Activated naive CD4-positive, alpha-beta T cell treated with anti-CD3 and anti-CD28 coated beads, Interleukin-2, amount 50 U/mL, for 72 hours (primary cell): ENCODE data around the gene TLR8. TPM values are rescaled to one million over a fixed set of nuclear protein-coding genes. Genes with fewer than 3 reads are reported as not detected.

Experiments
- ATAC-seq, 2 donors: fragments of 150-1000 bp; cut with Tn5 transposase; 2 replicates each; pipeline ENCODE4 v1.10.0; 2021; ENCODE audit warnings: mild to moderate bottlenecking in 2 of 2, moderate library complexity in 2 of 2
- DNase-seq, 2 donors: peaks; one replicate each; pipeline ENCODE4 v3.0.0; 2021 to 2022; ENCODE audit warnings: low spot score in 2 of 2
- H3K27ac Mint-ChIP-seq, 2 donors: one replicate each; pipeline ENCODE4 v1.8.0; 2022; ENCODE audit warnings: mild to moderate bottlenecking in 2 of 2, mixed read lengths in 2 of 2
- H3K36me3 Mint-ChIP-seq, 2 donors: one replicate each; pipeline ENCODE4 v1.8.0; 2022; ENCODE audit warnings: mixed read lengths in 2 of 2
- H3K9me3 Mint-ChIP-seq, 2 donors: one replicate each; pipeline ENCODE4 v1.8.0; 2022; ENCODE audit warnings: mixed read lengths in 2 of 2
- total RNA-seq, 2 donors: library from RNA; stranded (reverse); gene quantifications; one replicate each; pipeline ENCODE4 v1.2.3, GENCODE V29; 2022

The TLR8 gene
- not detected for total RNA-seq

DNA sequence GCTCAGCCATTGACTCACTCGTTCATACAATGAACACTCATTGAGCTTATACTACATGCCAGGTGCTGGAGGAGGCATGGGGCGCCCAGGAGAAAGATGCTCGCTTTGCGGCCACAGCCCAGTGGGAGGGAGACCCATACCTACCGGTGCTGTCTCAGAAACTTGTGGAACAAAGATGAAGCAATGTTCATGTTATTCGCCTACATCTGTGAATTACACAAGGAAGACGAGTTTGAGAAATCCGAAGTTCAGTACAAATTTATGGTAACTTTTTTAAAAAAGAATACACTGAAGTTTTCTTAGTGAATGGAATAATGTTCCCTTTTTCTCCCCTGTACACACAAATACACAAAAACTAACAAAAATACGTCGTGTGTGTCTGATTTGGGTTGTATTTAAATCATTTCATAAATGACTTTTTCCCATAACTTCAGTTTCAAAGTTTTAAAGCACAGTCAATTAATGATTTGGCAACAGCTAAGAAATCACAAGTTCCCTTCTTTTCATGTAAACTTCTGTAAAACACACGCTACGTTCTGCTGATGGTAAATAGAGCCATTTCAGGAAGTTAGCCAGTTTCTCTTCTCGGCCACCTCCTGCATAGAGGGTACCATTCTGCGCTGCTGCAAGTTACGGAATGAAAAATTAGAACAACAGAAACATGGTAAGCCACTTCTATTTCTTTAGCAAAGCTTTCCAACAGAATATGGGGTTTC lies at the start of gene TLR8:
TLR8 (plus strand) TSS at position 575 of the 716 bp plus-strand sequence; CDS start at position 662, 87 bp downstream.
- no peaks in the 10 kb centered on the region for H3K9me3 Mint-ChIP-seq
- no peaks in the 10 kb centered on the region for H3K36me3 Mint-ChIP-seq
- no peak within 1 kb of the TSS for H3K27ac Mint-ChIP-seq

DNA sequence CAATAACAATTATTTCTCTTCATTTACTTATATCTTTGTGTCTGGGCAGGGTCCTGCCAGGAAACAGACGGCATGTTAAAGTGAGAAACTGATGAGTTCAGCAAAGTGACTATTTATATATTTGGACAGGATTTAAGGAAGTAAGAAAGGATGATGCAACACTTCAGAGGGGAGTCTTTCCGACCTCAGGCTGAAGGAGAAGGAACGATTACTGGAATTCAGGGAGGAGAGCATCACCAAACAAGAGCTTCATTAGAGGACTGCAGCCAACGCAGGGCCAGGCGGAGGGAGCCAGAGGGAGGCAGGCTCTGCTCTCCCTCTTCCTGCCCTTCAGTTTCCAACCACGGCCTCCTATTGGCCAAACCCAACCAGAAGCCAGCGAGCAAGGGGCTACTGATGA lies 41.1 kb upstream of the TLR8 start:
- no peak for ATAC-seq
- no peak overlapping the region for H3K27ac Mint-ChIP-seq
- no peaks in the 10 kb centered on the region for H3K36me3 Mint-ChIP-seq
- DNase-seq, result no peak
- H3K9me3 Mint-ChIP-seq, result no peaks in the 10 kb centered on the region

More for the DNA sequence above, at the start of gene TLR8:
- DNase-seq (no peak), ATAC-seq (no peak)

DNA sequence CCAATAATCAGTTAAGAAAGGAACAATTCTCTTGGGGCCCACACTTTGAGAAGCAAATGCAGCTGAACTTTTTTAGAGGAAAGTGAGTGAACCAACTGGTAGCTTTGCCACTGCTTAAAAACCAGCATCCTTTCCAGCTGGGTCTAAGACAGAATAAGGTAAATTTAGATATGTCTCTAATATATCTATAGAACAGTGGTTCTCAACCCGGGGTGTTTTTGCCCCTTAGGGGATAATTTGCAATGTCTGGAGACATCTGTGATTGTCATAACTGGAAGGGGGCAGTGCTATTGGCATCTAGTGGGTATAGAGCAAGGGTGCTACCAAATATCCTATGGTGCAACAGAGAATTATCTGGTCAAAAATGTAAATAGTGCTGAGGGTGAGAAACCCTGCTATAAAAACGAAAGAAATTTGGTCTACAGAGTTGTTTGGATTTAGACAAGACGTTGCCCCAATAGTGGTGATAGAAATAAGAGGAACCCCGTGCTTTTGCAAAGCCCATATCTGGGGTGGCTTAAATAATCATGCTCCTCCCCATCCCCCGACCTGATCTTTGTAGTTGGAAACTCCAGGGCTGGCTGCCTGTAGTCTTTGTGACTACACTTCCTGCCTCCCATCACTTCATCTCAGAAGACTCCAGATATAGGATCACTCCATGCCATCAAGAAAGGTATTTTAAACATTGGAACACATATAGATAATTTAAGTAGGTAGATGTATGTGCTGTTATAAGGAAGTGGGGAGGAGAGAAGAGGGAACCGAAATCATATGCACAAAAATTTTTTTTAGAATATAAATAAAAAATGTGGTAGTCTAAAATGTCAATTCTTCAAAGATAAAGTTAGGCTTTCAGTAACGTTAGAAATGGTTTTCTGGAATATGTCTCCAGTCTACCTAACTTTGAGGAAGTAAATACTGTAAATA lies 39.7 kb upstream of the TLR8 start, which contains the start of gene TLR7:
TLR7 (plus strand) TSS at position 622 of the 927 bp plus-strand sequence. CDS start 507 bp downstream, outside the sequence.
- ATAC-seq, result no peak
- no peaks in the 10 kb centered on the region for H3K9me3 Mint-ChIP-seq
- no peak within 1 kb of the TSS for H3K27ac Mint-ChIP-seq
- DNase-seq, result no peak
- no peaks in the 10 kb centered on the region for H3K36me3 Mint-ChIP-seq

GRCh38 chrX:12867685-12868084 lies 38.7 kb upstream of the TLR8 start:
- Mint-ChIP-seq H3K36me3 (no peaks in the 10 kb centered on the region), H3K9me3 (no peaks in the 10 kb centered on the region), H3K27ac (no peak overlapping the region)
- ATAC-seq (no peak), DNase-seq (no peak)

- Mint-ChIP-seq H3K9me3 (no peaks in the 10 kb centered on the region), H3K36me3 (no peaks in the 10 kb centered on the region), H3K27ac (no peak overlapping the region)
- ATAC-seq (no peak), DNase-seq (no peak)
These were observed 37.7 kb upstream of the TLR8 start for GRCh38 chrX:12868747-12869146.

GRCh38 chrX:12871257-12871656 lies 35.2 kb upstream of the TLR8 start:
- ATAC-seq (no peak), DNase-seq (no peak)
- Mint-ChIP-seq H3K27ac (no peak overlapping the region), H3K36me3 (no peaks in the 10 kb centered on the region), H3K9me3 (no peaks in the 10 kb centered on the region)

- Mint-ChIP-seq H3K27ac (no peak overlapping the region), H3K36me3 (no peaks in the 10 kb centered on the region), H3K9me3 (no peaks in the 10 kb centered on the region)
- no peak for ATAC-seq
- no peak for DNase-seq
These were observed 33.7 kb upstream of the TLR8 start for GRCh38 chrX:12872741-12873140.

DNA sequence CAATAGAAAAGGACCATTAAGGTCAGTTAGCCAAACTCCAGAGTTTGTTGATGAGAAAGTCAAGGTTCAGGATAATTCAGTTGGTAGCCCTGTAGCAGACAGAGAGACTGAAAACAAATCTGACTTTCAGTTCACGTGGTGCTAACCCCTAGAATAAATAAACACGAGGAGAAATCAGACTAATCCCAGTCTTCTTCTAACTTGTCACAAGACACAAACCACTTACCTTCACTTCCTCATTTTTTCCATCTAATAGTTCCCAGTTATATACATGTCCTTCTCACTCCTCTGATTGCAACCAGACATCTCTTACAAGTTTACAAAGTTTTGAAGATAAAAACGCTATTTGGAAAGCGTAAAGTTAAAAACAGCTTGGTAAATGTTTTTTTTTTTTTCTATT lies 31.8 kb upstream of the TLR8 start:
- Mint-ChIP-seq H3K36me3 (no peaks in the 10 kb centered on the region), H3K9me3 (no peaks in the 10 kb centered on the region), H3K27ac (no peak overlapping the region)
- DNase-seq (no peak), ATAC-seq (no peak)

DNA sequence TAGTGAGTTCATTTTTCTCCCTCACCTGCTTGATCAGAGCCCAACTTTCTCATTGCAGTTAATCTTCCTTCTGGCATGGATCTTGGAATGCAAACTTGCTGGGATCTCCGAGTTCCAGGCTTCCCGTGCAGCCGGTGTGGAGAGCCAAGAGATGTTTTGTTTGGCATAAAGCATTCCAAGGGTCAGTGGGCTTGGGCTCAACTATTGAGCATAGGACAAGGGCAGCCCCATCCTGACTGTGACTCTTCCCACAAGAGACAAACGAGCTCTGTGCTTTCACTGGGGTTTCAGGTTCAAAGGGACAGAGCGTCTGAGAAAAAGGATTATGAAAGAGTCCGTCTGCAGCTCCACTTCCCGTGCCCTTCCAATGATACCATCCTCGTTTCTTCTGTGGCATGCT lies 29.0 kb upstream of the TLR8 start:
- H3K27ac Mint-ChIP-seq, result no peak overlapping the region
- ATAC-seq (no peak), DNase-seq (no peak)
- H3K9me3 Mint-ChIP-seq, result no peaks in the 10 kb centered on the region
- H3K36me3 Mint-ChIP-seq, result no peaks in the 10 kb centered on the region

- H3K9me3 Mint-ChIP-seq, result no peaks in the 10 kb centered on the region
- no peak for DNase-seq
- no peak overlapping the region for H3K27ac Mint-ChIP-seq
- no peaks in the 10 kb centered on the region for H3K36me3 Mint-ChIP-seq
- no peak for ATAC-seq
These were observed 27.9 kb upstream of the TLR8 start for GRCh38 chrX:12878536-12878935.

- Mint-ChIP-seq H3K36me3 (no peaks in the 10 kb centered on the region), H3K27ac (no peak overlapping the region), H3K9me3 (no peaks in the 10 kb centered on the region)
- ATAC-seq, result no peak
- no peak for DNase-seq
These were observed 24.5 kb upstream of the TLR8 start for GRCh38 chrX:12881914-12882313.

DNA sequence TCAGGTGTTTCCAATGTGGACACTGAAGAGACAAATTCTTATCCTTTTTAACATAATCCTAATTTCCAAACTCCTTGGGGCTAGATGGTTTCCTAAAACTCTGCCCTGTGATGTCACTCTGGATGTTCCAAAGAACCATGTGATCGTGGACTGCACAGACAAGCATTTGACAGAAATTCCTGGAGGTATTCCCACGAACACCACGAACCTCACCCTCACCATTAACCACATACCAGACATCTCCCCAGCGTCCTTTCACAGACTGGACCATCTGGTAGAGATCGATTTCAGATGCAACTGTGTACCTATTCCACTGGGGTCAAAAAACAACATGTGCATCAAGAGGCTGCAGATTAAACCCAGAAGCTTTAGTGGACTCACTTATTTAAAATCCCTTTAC lies 20.9 kb upstream of the TLR8 start:
- no peak for ATAC-seq
- no peak for DNase-seq
- H3K27ac Mint-ChIP-seq, result no peak overlapping the region
- H3K9me3 Mint-ChIP-seq, result no peaks in the 10 kb centered on the region
- H3K36me3 Mint-ChIP-seq, result no peaks in the 10 kb centered on the region

- ATAC-seq (no peak), DNase-seq (no peak)
- no peaks in the 10 kb centered on the region for H3K36me3 Mint-ChIP-seq
- H3K27ac Mint-ChIP-seq, result no peak overlapping the region
- no peaks in the 10 kb centered on the region for H3K9me3 Mint-ChIP-seq
These were observed 19.9 kb upstream of the TLR8 start for GRCh38 chrX:12886545-12886944.

DNA sequence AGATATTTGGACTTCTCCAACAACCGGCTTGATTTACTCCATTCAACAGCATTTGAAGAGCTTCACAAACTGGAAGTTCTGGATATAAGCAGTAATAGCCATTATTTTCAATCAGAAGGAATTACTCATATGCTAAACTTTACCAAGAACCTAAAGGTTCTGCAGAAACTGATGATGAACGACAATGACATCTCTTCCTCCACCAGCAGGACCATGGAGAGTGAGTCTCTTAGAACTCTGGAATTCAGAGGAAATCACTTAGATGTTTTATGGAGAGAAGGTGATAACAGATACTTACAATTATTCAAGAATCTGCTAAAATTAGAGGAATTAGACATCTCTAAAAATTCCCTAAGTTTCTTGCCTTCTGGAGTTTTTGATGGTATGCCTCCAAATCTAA lies 19.3 kb upstream of the TLR8 start:
- H3K36me3 Mint-ChIP-seq, result no peaks in the 10 kb centered on the region
- H3K27ac Mint-ChIP-seq, result no peak overlapping the region

GRCh38 chrX:12887767-12888166 lies 18.7 kb upstream of the TLR8 start:
- no peak for DNase-seq
- ATAC-seq, result peak in 1 of 2 donors; percentile 72
- Mint-ChIP-seq H3K36me3 (no peaks in the 10 kb centered on the region), H3K27ac (no peak overlapping the region), H3K9me3 (no peaks in the 10 kb centered on the region)

More for the DNA sequence above, 19.3 kb upstream of the TLR8 start:
- ATAC-seq (no peak), DNase-seq (no peak)
- no peaks in the 10 kb centered on the region for H3K9me3 Mint-ChIP-seq

GRCh38 chrX:12890467-12890866 lies 16.0 kb upstream of the TLR8 start:
- no peak for DNase-seq
- Mint-ChIP-seq H3K27ac (peak overlapping the region in 1 of 2 donors; percentile 29), H3K36me3 (no peaks in the 10 kb centered on the region), H3K9me3 (no peaks in the 10 kb centered on the region)
- peak in 1 of 2 donors; percentile 64 for ATAC-seq

- DNase-seq (no peak), ATAC-seq (no peak)
- Mint-ChIP-seq H3K36me3 (no peaks in the 10 kb centered on the region), H3K27ac (peak overlapping the region in 1 of 2 donors; percentile 29), H3K9me3 (no peaks in the 10 kb centered on the region)
These were observed 15.2 kb upstream of the TLR8 start for GRCh38 chrX:12891171-12891570.
